ENCODE data around the gene DNM2.

The DNM2 gene

GRCh38 chr19:10717356-10718204 lies at the start of gene DNM2:
Gene DNM2, plus strand, starts transcription at chr19:10718079. Its CDS starts 164 bp downstream, at chr19:10718243.
- peaks cover 47% of the 10 kb centered on the region for H3K79me2 ChIP-seq (ENCODE audit: control insufficient read depth, low read length)
- peak within 1 kb of the TSS; percentile 80 for H3K4me2 ChIP-seq (ENCODE audit: low read length)
- TF ChIP-seq EZH2phosphoT487 (IDR thresholded peaks at IDR 0.05; ENCODE audit: borderline replicate concordance, low read length) (no peak), CTCF (IDR thresholded peaks at IDR 0.05; ENCODE audit: low read depth, low read length, poor library complexity, severe bottlenecking) (peak; percentile 85)
- H3K36me3 ChIP-seq (ENCODE audit: control insufficient read depth, low read length), result peaks cover 25% of the 10 kb centered on the region
- H3K4me3 ChIP-seq (ENCODE audit: low read length), result peak within 1 kb of the TSS; percentile 81
- no peaks in the 10 kb centered on the region for H3K27me3 ChIP-seq (ENCODE audit: control insufficient read depth, low read length)
- H3K9me3 ChIP-seq (ENCODE audit: control insufficient read depth, insufficient read depth, low read length), result no peaks in the 10 kb centered on the region
- peak within 1 kb of the TSS; percentile 65 for H3K27ac ChIP-seq (ENCODE audit: low read depth, low read length)
- no peaks in the 10 kb centered on the region for H3F3A ChIP-seq (ENCODE audit: control insufficient read depth, insufficient read depth)
- H3K9me2 ChIP-seq (replicated peaks; ENCODE audit: control insufficient read depth, low read length), result no peaks in the 10 kb centered on the region
- peaks cover 17% of the 10 kb centered on the region for H4K20me1 ChIP-seq (ENCODE audit: control insufficient read depth, insufficient read depth, low read depth, low read length)
- H3K4me1 ChIP-seq (ENCODE audit: control insufficient read depth, low read length), result peaks cover 22% of the 10 kb centered on the region

GRCh38 chr19:10669246-10669645 lies 48.6 kb upstream of the DNM2 start:
- Histone ChIP-seq H3K9me3 (ENCODE audit: control insufficient read depth, insufficient read depth, low read length) (no peaks in the 10 kb centered on the region), H3K9me2 (replicated peaks; ENCODE audit: control insufficient read depth, low read length) (no peaks in the 10 kb centered on the region), H3K4me1 (ENCODE audit: control insufficient read depth, low read length) (peaks cover 9% of the 10 kb centered on the region), H3K27me3 (ENCODE audit: control insufficient read depth, low read length) (no peaks in the 10 kb centered on the region), H3K36me3 (ENCODE audit: control insufficient read depth, low read length) (peaks cover 77% of the 10 kb centered on the region), H3K4me2 (ENCODE audit: low read length) (no peak overlapping the region), H3K4me3 (ENCODE audit: low read length) (no peak overlapping the region), H3K27ac (ENCODE audit: low read depth, low read length) (no peak overlapping the region), H3F3A (ENCODE audit: control insufficient read depth, insufficient read depth) (peaks cover 13% of the 10 kb centered on the region), H3K79me2 (ENCODE audit: control insufficient read depth, low read length) (peaks cover 98% of the 10 kb centered on the region), H4K20me1 (ENCODE audit: control insufficient read depth, insufficient read depth, low read depth, low read length) (peaks cover 27% of the 10 kb centered on the region)
- no peak for TF ChIP-seq EZH2phosphoT487 (IDR thresholded peaks at IDR 0.05; ENCODE audit: borderline replicate concordance, low read length)
- no peak for TF ChIP-seq CTCF (IDR thresholded peaks at IDR 0.05; ENCODE audit: low read depth, low read length, poor library complexity, severe bottlenecking)

GRCh38 chr19:10670182-10670581 lies 47.7 kb upstream of the DNM2 start:
- Histone ChIP-seq H3K27me3 (ENCODE audit: control insufficient read depth, low read length) (no peaks in the 10 kb centered on the region), H3K9me2 (replicated peaks; ENCODE audit: control insufficient read depth, low read length) (no peaks in the 10 kb centered on the region), H3K9me3 (ENCODE audit: control insufficient read depth, insufficient read depth, low read length) (no peaks in the 10 kb centered on the region), H3K36me3 (ENCODE audit: control insufficient read depth, low read length) (peaks cover 86% of the 10 kb centered on the region), H4K20me1 (ENCODE audit: control insufficient read depth, insufficient read depth, low read depth, low read length) (peaks cover 27% of the 10 kb centered on the region), H3K4me1 (ENCODE audit: control insufficient read depth, low read length) (peaks cover 7% of the 10 kb centered on the region), H3K4me2 (ENCODE audit: low read length) (no peak overlapping the region), H3K4me3 (ENCODE audit: low read length) (no peak overlapping the region), H3K27ac (ENCODE audit: low read depth, low read length) (no peak overlapping the region), H3F3A (ENCODE audit: control insufficient read depth, insufficient read depth) (peaks cover 13% of the 10 kb centered on the region), H3K79me2 (ENCODE audit: control insufficient read depth, low read length) (peaks cover 98% of the 10 kb centered on the region)
- TF ChIP-seq CTCF (IDR thresholded peaks at IDR 0.05; ENCODE audit: low read depth, low read length, poor library complexity, severe bottlenecking) (no peak), EZH2phosphoT487 (IDR thresholded peaks at IDR 0.05; ENCODE audit: borderline replicate concordance, low read length) (no peak)
